ENCODE measurements around the gene CYYR1.

CYYR1 gene

GRCh38 chr21:26453267-26453666 is 119.8 kb downstream of the CYYR1 start:
- TF ChIP-seq OSR1 (CRISPR knock-in tag; IDR thresholded peaks at IDR 0.05) = no peak
- TF ChIP-seq PATZ1 (CRISPR knock-in tag; IDR thresholded peaks at IDR 0.05; ENCODE audit: borderline replicate concordance) = no peak
- no peak for TF ChIP-seq TCF4 (CRISPR knock-in tag; IDR thresholded peaks at IDR 0.05; ENCODE audit: borderline replicate concordance)
- TF ChIP-seq SNAI2 (CRISPR knock-in tag; IDR thresholded peaks at IDR 0.05) = no peak
- TF ChIP-seq ZFP3 (CRISPR knock-in tag; IDR thresholded peaks at IDR 0.05) = no peak
- TF ChIP-seq ZNF565 (CRISPR knock-in tag; conservative IDR thresholded peaks at IDR 0.05; ENCODE audit: low read depth) = no peak
- no peak for TF ChIP-seq ZFP30 (CRISPR knock-in tag; IDR thresholded peaks at IDR 0.05)
- no peak for TF ChIP-seq RARB (CRISPR knock-in tag; IDR thresholded peaks at IDR 0.05)
- TF ChIP-seq PPARA (CRISPR knock-in tag; IDR thresholded peaks at IDR 0.05; ENCODE audit: borderline replicate concordance) = no peak
- no peak for TF ChIP-seq ZNF70 (CRISPR knock-in tag; IDR thresholded peaks at IDR 0.05)
- no peak for TF ChIP-seq ZC3H10 (CRISPR knock-in tag; IDR thresholded peaks at IDR 0.05)
- no peak for TF ChIP-seq ISL1 (CRISPR knock-in tag; IDR thresholded peaks at IDR 0.05)
- no peak for TF ChIP-seq ARNTL (CRISPR knock-in tag; IDR thresholded peaks at IDR 0.05; ENCODE audit: borderline replicate concordance, low read depth)
- ATAC-seq = no peak

- ATAC-seq = no peak
- no peak for TF ChIP-seq BACH2 (CRISPR knock-in tag; IDR thresholded peaks at IDR 0.05; ENCODE audit: borderline replicate concordance)
- no peak for TF ChIP-seq ISL1 (CRISPR knock-in tag; IDR thresholded peaks at IDR 0.05)
- no peak for TF ChIP-seq CREB5 (CRISPR knock-in tag; IDR thresholded peaks at IDR 0.05; ENCODE audit: low read depth)
- no peak for TF ChIP-seq ZFP30 (CRISPR knock-in tag; IDR thresholded peaks at IDR 0.05)
These were observed 121.9 kb downstream of the CYYR1 start for GRCh38 chr21:26451081-26451740.

- TF ChIP-seq OSR1 (CRISPR knock-in tag; IDR thresholded peaks at IDR 0.05) (no peak), ZNF70 (CRISPR knock-in tag; IDR thresholded peaks at IDR 0.05) (no peak), SNAI2 (CRISPR knock-in tag; IDR thresholded peaks at IDR 0.05) (no peak), ESRRG (CRISPR knock-in tag; IDR thresholded peaks at IDR 0.05) (no peak), CSRNP3 (CRISPR knock-in tag; IDR thresholded peaks at IDR 0.05) (no peak), GLIS3 (CRISPR knock-in tag; IDR thresholded peaks at IDR 0.05) (no peak), CSDC2 (CRISPR knock-in tag; IDR thresholded peaks at IDR 0.05) (no peak), TSHZ2 (CRISPR knock-in tag; IDR thresholded peaks at IDR 0.05) (no peak), CREB5 (CRISPR knock-in tag; IDR thresholded peaks at IDR 0.05; ENCODE audit: low read depth) (no peak), TOX (CRISPR knock-in tag; IDR thresholded peaks at IDR 0.05; ENCODE audit: borderline replicate concordance) (no peak), ISL1 (CRISPR knock-in tag; IDR thresholded peaks at IDR 0.05) (no peak), PPARA (CRISPR knock-in tag; IDR thresholded peaks at IDR 0.05; ENCODE audit: borderline replicate concordance) (no peak), TCF4 (CRISPR knock-in tag; IDR thresholded peaks at IDR 0.05; ENCODE audit: borderline replicate concordance) (no peak), ZNF8 (CRISPR knock-in tag; IDR thresholded peaks at IDR 0.05) (no peak), ZFP30 (CRISPR knock-in tag; IDR thresholded peaks at IDR 0.05) (no peak), ZC3H10 (CRISPR knock-in tag; IDR thresholded peaks at IDR 0.05) (no peak), ZFP3 (CRISPR knock-in tag; IDR thresholded peaks at IDR 0.05) (no peak), ZNF565 (CRISPR knock-in tag; conservative IDR thresholded peaks at IDR 0.05; ENCODE audit: low read depth) (no peak), PATZ1 (CRISPR knock-in tag; IDR thresholded peaks at IDR 0.05; ENCODE audit: borderline replicate concordance) (no peak), BACH2 (CRISPR knock-in tag; IDR thresholded peaks at IDR 0.05; ENCODE audit: borderline replicate concordance) (no peak)
- no peak for ATAC-seq
These were observed 123.9 kb downstream of the CYYR1 start for GRCh38 chr21:26449161-26449560.

All from SK-N-SH treated with all-trans-retinoic acid at 6 μM for 48 hours (cell line).